ENCODE results near the gene FAM76B.

FAM76B gene

GRCh38 chr11:95792200-95792599 is 2.6 kb upstream of the FAM76B start:
- no peak for DNase-seq (ENCODE audit: low read depth, low spot score)

GRCh38 chr11:95791709-95792033 is 2.1 kb upstream of the FAM76B start:
- no peak for DNase-seq (ENCODE audit: low read depth, low spot score)

GRCh38 chr11:95790933-95791708 is 1.5 kb upstream of the FAM76B start:
- peak; percentile 7 for DNase-seq (ENCODE audit: low read depth, low spot score)

GRCh38 chr11:95790123-95790932 is 746 bp upstream of the FAM76B start, which contains the start of gene CEP57:
TSS of gene CEP57 (plus strand) at chr11:95790498. CDS start at chr11:95790699, 201 bp downstream.
- DNase-seq (ENCODE audit: low read depth, low spot score), result peak; percentile 93

- DNase-seq (ENCODE audit: low read depth, low spot score), result no peak
These were observed 569 bp downstream of the FAM76B start for GRCh38 chr11:95788921-95789505.

- DNase-seq (ENCODE audit: low read depth, low spot score), result no peak
These were observed 9.0 kb downstream of the FAM76B start for GRCh38 chr11:95780544-95780943.

GRCh38 chr11:95778699-95779098 is 10.9 kb downstream of the FAM76B start:
- DNase-seq (ENCODE audit: low read depth, low spot score), result no peak

GRCh38 chr11:95776859-95777258 is 12.7 kb downstream of the FAM76B start:
- no peak for DNase-seq (ENCODE audit: low read depth, low spot score)

- DNase-seq (ENCODE audit: low read depth, low spot score), result no peak
These were observed 21.1 kb downstream of the FAM76B start for GRCh38 chr11:95768521-95768920.

GRCh38 chr11:95767498-95767897 is 22.1 kb downstream of the FAM76B start:
- no peak for DNase-seq (ENCODE audit: low read depth, low spot score)

GRCh38 chr11:95766701-95767100 is 22.9 kb downstream of the FAM76B start:
- no peak for DNase-seq (ENCODE audit: low read depth, low spot score)

GRCh38 chr11:95764267-95764898 is 25.2 kb downstream of the FAM76B start:
- DNase-seq (ENCODE audit: low read depth, low spot score), result peak; percentile 10

- no peak for DNase-seq (ENCODE audit: low read depth, low spot score)
These were observed 27.0 kb downstream of the FAM76B start for GRCh38 chr11:95762534-95762933.

- no peak for DNase-seq (ENCODE audit: low read depth, low spot score)
These were observed 28.6 kb downstream of the FAM76B start for GRCh38 chr11:95760941-95761340.

GRCh38 chr11:95751515-95751914 is 38.1 kb downstream of the FAM76B start:
- no peak for DNase-seq (ENCODE audit: low read depth, low spot score)

GRCh38 chr11:95750101-95750500 is 39.5 kb downstream of the FAM76B start:
- no peak for DNase-seq (ENCODE audit: low read depth, low spot score)

- DNase-seq (ENCODE audit: low read depth, low spot score), result no peak
These were observed 50.3 kb downstream of the FAM76B start for GRCh38 chr11:95739108-95739938.

GRCh38 chr11:95736809-95737208 is 52.8 kb downstream of the FAM76B start:
- no peak for DNase-seq (ENCODE audit: low read depth, low spot score)

- DNase-seq (ENCODE audit: low read depth, low spot score), result no peak
These were observed 53.2 kb downstream of the FAM76B start for GRCh38 chr11:95736355-95736754.

- no peak for DNase-seq (ENCODE audit: low read depth, low spot score)
These were observed 55.5 kb downstream of the FAM76B start for GRCh38 chr11:95734009-95734572.

All from brain pericyte (primary cell).